Right lobe of liver (tissue), 4 donors: ENCODE measurements around the gene LOXL3.

Source experiments
- CTCF ChIP-seq, 4 donors: fragments of 200-600 bp in 3 of 4; fragments of 450-650 bp in 1 of 4; IDR thresholded peaks; one replicate each; pipeline versions ENCODE4 v1.5.1 to v1.8.0; 2016 to 2022; ENCODE audit warnings: antibody characterized with exemption in 4 of 4, mild to moderate bottlenecking in 2 of 4
- POLR2A ChIP-seq: fragments of 450-650 bp; IDR thresholded peaks from one replicate; pipeline ENCODE4 v1.6.1; 2017; ENCODE audit warnings: antibody characterized with exemption, mild to moderate bottlenecking
- donor health status: DM: no; HTN: no; CAD: no.
- donor health status: DM: no; HTN: no; CAD: no.
- donor health status: DM: no; HTN: yes; CAD: no.

- no peak for TF ChIP-seq CTCF (IDR thresholded peaks at IDR 0.05)
- no peak for TF ChIP-seq POLR2A
Observed at GRCh38 chr2:74513605-74514367, 40.0 kb downstream of the LOXL3 start.
